ENCODE results near the gene AGO3.

DNA sequence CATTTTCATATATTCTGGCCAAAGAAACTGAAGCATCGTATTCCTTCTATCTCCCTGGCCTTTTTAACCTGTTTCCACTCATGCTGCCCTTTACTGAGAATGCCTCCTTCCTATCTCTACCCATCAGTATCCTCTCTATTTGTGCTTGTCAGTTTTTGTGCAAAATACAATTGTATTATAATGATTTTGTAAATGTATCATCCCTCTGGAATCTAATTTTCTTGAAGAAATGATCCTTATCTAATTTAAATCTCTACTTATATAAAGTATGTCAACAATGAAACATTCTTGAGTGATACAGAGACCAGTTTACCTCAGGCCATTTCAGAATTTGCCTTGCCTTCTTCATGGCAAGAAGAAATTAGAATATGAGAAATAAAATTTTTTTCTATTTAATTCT, 93.9 kb downstream of the AGO3 start:
- TF ChIP-seq, protein P1, sequence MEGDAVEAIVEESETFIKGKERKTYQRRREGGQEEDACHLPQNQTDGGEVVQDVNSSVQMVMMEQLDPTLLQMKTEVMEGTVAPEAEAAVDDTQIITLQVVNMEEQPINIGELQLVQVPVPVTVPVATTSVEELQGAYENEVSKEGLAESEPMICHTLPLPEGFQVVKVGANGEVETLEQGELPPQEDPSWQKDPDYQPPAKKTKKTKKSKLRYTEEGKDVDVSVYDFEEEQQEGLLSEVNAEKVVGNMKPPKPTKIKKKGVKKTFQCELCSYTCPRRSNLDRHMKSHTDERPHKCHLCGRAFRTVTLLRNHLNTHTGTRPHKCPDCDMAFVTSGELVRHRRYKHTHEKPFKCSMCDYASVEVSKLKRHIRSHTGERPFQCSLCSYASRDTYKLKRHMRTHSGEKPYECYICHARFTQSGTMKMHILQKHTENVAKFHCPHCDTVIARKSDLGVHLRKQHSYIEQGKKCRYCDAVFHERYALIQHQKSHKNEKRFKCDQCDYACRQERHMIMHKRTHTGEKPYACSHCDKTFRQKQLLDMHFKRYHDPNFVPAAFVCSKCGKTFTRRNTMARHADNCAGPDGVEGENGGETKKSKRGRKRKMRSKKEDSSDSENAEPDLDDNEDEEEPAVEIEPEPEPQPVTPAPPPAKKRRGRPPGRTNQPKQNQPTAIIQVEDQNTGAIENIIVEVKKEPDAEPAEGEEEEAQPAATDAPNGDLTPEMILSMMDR (conservative IDR thresholded peaks at IDR 0.05; ENCODE audit: low read depth in 2 of 2) = no peak
- no peak for TF ChIP-seq EZH2 (IDR thresholded peaks at IDR 0.05; ENCODE audit: low read depth, unreplicated experiment)
- TF ChIP-seq, protein P2, sequence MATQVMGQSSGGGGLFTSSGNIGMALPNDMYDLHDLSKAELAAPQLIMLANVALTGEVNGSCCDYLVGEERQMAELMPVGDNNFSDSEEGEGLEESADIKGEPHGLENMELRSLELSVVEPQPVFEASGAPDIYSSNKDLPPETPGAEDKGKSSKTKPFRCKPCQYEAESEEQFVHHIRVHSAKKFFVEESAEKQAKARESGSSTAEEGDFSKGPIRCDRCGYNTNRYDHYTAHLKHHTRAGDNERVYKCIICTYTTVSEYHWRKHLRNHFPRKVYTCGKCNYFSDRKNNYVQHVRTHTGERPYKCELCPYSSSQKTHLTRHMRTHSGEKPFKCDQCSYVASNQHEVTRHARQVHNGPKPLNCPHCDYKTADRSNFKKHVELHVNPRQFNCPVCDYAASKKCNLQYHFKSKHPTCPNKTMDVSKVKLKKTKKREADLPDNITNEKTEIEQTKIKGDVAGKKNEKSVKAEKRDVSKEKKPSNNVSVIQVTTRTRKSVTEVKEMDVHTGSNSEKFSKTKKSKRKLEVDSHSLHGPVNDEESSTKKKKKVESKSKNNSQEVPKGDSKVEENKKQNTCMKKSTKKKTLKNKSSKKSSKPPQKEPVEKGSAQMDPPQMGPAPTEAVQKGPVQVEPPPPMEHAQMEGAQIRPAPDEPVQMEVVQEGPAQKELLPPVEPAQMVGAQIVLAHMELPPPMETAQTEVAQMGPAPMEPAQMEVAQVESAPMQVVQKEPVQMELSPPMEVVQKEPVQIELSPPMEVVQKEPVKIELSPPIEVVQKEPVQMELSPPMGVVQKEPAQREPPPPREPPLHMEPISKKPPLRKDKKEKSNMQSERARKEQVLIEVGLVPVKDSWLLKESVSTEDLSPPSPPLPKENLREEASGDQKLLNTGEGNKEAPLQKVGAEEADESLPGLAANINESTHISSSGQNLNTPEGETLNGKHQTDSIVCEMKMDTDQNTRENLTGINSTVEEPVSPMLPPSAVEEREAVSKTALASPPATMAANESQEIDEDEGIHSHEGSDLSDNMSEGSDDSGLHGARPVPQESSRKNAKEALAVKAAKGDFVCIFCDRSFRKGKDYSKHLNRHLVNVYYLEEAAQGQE (IDR thresholded peaks at IDR 0.05; ENCODE audit: unreplicated experiment) = no peak
- no peak for TF ChIP-seq CREB1 (CRISPR knock-in tag; IDR thresholded peaks at IDR 0.05; ENCODE audit: low read depth)
- TF ChIP-seq JUNB (IDR thresholded peaks at IDR 0.05; ENCODE audit: unreplicated experiment) = no peak
- TF ChIP-seq POLR2AphosphoS5 (IDR thresholded peaks at IDR 0.05; ENCODE audit: low read depth) = no peak
- TF ChIP-seq, protein P3, sequence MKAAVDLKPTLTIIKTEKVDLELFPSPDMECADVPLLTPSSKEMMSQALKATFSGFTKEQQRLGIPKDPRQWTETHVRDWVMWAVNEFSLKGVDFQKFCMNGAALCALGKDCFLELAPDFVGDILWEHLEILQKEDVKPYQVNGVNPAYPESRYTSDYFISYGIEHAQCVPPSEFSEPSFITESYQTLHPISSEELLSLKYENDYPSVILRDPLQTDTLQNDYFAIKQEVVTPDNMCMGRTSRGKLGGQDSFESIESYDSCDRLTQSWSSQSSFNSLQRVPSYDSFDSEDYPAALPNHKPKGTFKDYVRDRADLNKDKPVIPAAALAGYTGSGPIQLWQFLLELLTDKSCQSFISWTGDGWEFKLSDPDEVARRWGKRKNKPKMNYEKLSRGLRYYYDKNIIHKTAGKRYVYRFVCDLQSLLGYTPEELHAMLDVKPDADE (IDR thresholded peaks at IDR 0.05) = no peak
- no peak for TF ChIP-seq EZH2phosphoT487 (IDR thresholded peaks at IDR 0.05; ENCODE audit: unreplicated experiment)
